HG03135 (cell line): ENCODE data around the gene SLC46A2.

ENCODE experiments used
- ATAC-seq: cut with Tn5 transposase; IDR thresholded peaks from one replicate; pipeline ENCODE4 v1.9.1; 2021; ENCODE audit warnings: mild to moderate bottlenecking, moderate library complexity; ENCODE audit not compliant: unreplicated experiment

The SLC46A2 gene

GRCh38 chr9:112831969-112832368 is 58.7 kb downstream of the SLC46A2 start:
- ATAC-seq, result no peak

DNA sequence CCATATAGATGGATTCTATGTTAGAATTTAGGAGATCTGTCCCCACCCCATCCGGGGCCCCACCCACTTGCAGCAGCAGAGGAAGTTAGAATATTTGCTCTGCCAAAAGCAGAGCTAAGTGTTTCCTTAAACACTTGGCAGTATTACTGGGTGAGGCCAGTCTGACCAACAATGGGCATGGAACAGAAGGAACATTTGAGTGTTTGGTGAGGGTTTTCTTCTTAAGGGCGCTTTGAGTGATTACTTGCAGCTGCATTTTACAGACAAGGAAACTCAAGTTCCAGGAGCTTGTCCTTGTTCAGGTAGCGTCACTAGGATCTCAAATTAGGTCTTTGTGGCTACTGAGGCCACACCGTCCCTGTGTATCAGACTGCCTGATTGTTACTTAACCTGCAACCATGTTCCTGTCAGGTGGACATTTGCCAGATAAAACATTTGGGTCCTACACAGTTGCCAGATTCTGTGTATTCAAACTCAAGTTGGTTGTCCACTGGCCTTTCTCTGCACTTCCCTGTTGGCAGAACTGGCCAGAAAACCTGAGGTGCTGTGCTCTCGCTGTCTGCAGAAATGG is 59.3 kb downstream of the SLC46A2 start:
- ATAC-seq, result no peak
